RWPE2 (cell line): Measurements from ENCODE around the gene ASTN2.

ENCODE experiments used
- ATAC-seq: fragments of 200-7000 bp; cut with Tn5 transposase; 3 replicates; pipeline ENCODE4 v1.9.1; 2021; ENCODE audit warnings: low read depth
- DNase-seq: peaks from one replicate; pipeline ENCODE4 v3.0.0-alpha.2; 2020; ENCODE audit warnings: low spot score
- H3K27ac ChIP-seq: fragments of 450-650 bp; 2 replicates; pipeline ENCODE4 v1.5.1; 2017; ENCODE audit warnings: mild to moderate bottlenecking; ENCODE audit not compliant: poor library complexity, severe bottlenecking
- H3K27me3 ChIP-seq: fragments of 250-450 bp; sonication (Bioruptor Pico); 2 replicates; pipeline ENCODE4 v1.5.1; 2021; ENCODE audit warnings: mild to moderate bottlenecking, moderate library complexity; ENCODE audit not compliant: insufficient read depth, poor library complexity, severe bottlenecking
- H3K36me3 ChIP-seq: fragments of 250-450 bp; sonication (Bioruptor Pico); 2 replicates; pipeline ENCODE4 v1.5.1; 2020; ENCODE audit warnings: low read depth, mild to moderate bottlenecking, moderate library complexity
- H3K4me1 ChIP-seq: fragments of 250-450 bp; sonication (Bioruptor Pico); 2 replicates; pipeline ENCODE4 v1.5.1; 2021; ENCODE audit warnings: mild to moderate bottlenecking, moderate library complexity; ENCODE audit not compliant: insufficient read depth, poor library complexity, severe bottlenecking
- H3K4me3 ChIP-seq: fragments of 250-450 bp; sonication (Bioruptor Pico); 2 replicates; pipeline ENCODE4 v1.5.1; 2021; ENCODE audit warnings: mild to moderate bottlenecking, moderate library complexity; ENCODE audit not compliant: severe bottlenecking
- H3K9me3 ChIP-seq: fragments of 250-450 bp; sonication (Bioruptor Pico); 2 replicates; pipeline ENCODE4 v1.5.1; 2021; ENCODE audit warnings: mild to moderate bottlenecking, moderate library complexity; ENCODE audit not compliant: severe bottlenecking
- TF ChIP-seq, protein P1 (sequence below): fragments of 450-650 bp; IDR thresholded peaks from one replicate; pipeline ENCODE4 v1.5.1; 2017; ENCODE audit warnings: mild to moderate bottlenecking, moderate library complexity; ENCODE audit not compliant: poor library complexity, severe bottlenecking

Gene ASTN2

DNA sequence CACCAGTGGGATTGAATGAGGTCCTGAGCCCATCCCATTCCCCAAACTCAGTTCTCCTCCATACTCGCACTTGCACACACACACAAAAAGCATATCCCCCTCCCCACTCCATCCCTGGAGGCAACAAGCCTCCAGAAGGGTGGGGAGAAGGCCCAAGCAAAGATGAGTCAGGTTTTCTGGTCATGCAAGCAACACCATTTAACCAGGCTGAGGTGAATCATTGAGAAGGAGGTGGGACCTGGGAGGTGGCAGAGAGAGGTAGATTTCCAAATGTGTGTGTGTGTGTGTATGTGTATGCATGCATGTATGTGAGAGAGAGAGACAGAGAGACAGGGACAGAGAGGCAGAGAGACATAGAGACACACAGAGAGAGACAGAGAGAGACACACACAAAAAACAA is 913.0 kb downstream of the ASTN2 start:
- Histone ChIP-seq H3K27me3 (no peaks in the 10 kb centered on the region), H3K36me3 (no peaks in the 10 kb centered on the region), H3K9me3 (no peaks in the 10 kb centered on the region), H3K27ac (no peak overlapping the region), H3K4me3 (no peak overlapping the region), H3K4me1 (peaks cover 2% of the 10 kb centered on the region)
- peak; percentile 66 for ATAC-seq
- TF ChIP-seq, protein P1, sequence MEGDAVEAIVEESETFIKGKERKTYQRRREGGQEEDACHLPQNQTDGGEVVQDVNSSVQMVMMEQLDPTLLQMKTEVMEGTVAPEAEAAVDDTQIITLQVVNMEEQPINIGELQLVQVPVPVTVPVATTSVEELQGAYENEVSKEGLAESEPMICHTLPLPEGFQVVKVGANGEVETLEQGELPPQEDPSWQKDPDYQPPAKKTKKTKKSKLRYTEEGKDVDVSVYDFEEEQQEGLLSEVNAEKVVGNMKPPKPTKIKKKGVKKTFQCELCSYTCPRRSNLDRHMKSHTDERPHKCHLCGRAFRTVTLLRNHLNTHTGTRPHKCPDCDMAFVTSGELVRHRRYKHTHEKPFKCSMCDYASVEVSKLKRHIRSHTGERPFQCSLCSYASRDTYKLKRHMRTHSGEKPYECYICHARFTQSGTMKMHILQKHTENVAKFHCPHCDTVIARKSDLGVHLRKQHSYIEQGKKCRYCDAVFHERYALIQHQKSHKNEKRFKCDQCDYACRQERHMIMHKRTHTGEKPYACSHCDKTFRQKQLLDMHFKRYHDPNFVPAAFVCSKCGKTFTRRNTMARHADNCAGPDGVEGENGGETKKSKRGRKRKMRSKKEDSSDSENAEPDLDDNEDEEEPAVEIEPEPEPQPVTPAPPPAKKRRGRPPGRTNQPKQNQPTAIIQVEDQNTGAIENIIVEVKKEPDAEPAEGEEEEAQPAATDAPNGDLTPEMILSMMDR = no peak
- DNase-seq = no peak

DNA sequence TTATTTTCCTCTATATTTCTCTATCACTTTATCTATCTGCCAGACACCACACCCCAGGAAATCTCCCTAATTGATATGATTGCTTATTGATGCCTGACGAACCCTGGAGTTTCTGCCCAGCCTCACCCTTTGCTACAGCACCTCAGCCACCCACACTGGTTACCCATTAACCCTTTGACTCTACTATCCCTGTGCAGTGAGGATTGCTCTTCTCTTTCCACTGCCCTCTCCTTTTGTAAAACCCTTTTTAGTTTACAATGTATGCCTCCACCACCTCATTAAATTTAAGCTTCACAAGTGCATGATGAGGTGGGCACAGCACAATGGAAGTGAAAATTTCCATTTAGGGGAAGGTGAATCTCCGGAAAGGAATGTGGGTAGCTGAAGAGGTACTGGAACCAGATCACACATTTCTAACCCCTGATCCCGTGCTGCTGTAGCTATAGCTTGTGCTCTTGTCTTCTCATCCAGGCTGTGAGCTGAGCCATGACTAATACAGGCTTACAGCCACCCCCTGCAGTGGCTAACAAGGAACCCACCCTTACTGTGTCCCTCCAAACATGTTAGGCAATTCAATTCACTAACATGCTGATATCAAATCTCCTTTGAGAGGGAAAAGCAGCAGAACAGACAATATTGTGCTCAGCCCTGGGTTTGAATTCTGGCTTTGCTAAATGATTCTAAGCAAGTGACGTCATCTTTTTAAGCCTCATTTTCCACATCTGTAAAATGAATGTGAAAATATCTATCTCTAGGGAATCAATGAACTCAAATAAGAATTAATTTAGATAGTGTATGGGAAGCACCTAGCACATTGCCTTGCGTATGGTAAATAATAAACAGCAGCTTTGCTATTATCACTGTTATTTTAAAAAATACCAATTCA is 914.6 kb downstream of the ASTN2 start:
- no peak overlapping the region for H3K27ac ChIP-seq
- H3K4me3 ChIP-seq = no peak overlapping the region
- no peaks in the 10 kb centered on the region for H3K36me3 ChIP-seq
- DNase-seq (no peak), ATAC-seq (peak; percentile 79)
- peaks cover 2% of the 10 kb centered on the region for H3K4me1 ChIP-seq
- TF ChIP-seq, protein P1 = no peak
- H3K27me3 ChIP-seq = no peaks in the 10 kb centered on the region
- H3K9me3 ChIP-seq = no peaks in the 10 kb centered on the region

DNA sequence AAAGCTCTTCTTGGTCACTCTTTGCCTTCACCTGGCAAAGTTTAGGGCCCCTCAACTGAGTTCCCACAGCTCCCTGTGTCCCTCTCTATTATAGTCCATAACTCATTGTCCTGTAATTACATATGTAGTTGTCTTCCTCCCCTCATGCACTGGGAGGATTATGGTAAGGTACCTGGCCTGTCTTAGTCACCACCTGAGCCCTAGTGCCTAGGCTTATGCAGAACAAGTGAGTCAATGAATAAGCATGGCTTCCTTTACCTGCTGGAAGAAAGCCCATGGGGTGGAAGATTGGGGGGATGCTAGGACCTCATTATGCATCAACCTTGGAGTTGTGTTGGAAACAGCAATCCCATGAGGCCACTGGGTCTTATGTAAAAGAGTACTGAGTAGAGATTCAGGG is 915.4 kb downstream of the ASTN2 start:
- Histone ChIP-seq H3K36me3 (no peaks in the 10 kb centered on the region), H3K27ac (no peak overlapping the region), H3K4me3 (no peak overlapping the region), H3K4me1 (peaks cover 2% of the 10 kb centered on the region), H3K27me3 (no peaks in the 10 kb centered on the region), H3K9me3 (no peaks in the 10 kb centered on the region)
- TF ChIP-seq, protein P1 = no peak
- ATAC-seq (no peak), DNase-seq (no peak)

DNA sequence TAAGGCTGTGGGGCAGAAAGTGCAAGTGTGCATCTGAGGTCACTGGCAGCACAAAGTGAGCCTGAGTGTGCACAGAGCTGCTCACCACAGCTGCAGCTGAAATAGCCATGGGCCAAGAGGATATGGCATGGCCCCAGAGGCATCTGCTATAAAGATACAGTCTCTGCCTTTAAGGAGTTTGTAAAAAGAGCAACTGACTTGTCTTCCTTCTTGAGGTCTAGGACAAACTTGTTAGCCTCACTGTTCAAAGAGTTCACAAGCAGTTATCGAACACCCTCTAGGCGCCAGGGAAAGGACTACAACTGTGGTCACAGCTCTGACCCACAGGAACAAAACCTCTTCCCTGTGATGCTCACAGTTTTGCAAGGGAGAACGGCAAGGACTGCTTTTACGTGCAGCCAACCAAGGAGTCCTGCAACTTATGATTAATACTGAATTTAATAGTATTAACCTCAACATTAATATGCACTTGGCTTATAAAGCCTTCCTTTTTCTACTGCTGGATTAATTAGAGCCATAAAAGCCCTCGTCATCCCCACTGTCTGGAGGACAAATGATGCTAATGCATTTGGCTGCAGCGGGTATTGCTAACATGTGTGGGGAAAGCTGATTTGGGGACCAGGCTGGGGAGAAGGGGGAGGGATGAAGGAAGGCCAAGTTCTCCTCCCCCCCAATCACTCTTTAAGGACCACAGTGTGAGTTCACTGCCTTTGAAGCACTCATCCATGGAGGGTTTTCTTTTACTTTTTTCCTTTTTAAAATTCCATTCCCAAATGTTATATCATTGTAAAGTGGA is 917.6 kb downstream of the ASTN2 start:
- H3K4me1 ChIP-seq = peaks cover 2% of the 10 kb centered on the region
- H3K9me3 ChIP-seq = no peaks in the 10 kb centered on the region
- DNase-seq (no peak), ATAC-seq (no peak)
- H3K36me3 ChIP-seq = no peaks in the 10 kb centered on the region
- H3K27ac ChIP-seq = no peak overlapping the region
- no peak overlapping the region for H3K4me3 ChIP-seq
- no peaks in the 10 kb centered on the region for H3K27me3 ChIP-seq
- TF ChIP-seq, protein P1 = no peak
